M059J (cell line): ENCODE results near the gene SIM1. TPM values are rescaled to one million over a fixed set of nuclear protein-coding genes. Genes with fewer than 3 reads are reported as not detected.
A peak's percentile ranks its signal among the peaks of the same experiment; 100 is the strongest.

Experiments used
- DNase-seq: peaks from one replicate; pipeline ENCODE4 v3.0.0-alpha.2; 2012; ENCODE audit warnings: low read depth
- total RNA-seq: library from RNA; depleted of rRNA; stranded (reverse); fragments of >200 nt; shearing (Covaris generic); gene quantifications from 2 replicates; pipeline ENCODE4 v1.2.3, GENCODE V29; 2014

Gene SIM1
- total RNA-seq, 1 experiment from 2014 or later = 7.8 TPM

DNA sequence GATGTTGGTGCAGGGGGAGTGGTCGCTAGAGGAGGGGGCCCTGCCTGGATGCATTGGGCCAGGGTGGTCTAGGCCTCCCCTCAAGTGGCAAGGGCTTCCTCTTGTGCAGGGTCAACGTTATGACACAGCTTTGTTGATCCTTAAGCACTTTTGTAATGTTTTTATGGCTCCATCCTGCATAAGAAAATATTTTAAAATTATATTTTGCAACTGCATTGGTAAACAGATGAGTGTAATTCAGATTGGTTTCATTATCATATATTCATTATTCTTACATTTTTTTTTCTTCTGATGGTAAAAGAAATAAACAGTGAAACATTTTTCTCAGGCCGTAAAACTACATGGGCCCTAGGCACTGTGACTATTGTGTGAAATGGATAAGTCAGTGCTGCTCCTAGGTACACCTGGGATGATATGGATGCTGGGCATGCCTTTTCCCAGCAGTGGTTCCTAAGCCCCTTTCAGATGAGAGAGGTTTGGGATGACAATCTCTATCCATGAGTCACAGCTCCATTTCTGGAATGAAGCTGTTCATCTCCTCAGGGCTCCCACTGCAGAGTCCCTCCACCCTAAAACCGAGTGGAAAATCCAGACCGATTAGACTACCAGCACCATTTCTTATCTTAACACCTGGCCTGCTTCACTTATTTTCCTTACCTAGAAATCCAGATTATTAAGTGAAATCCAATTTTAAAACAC, 5.8 kb upstream of the SIM1 start:
- DNase-seq = peak; percentile 54

DNA sequence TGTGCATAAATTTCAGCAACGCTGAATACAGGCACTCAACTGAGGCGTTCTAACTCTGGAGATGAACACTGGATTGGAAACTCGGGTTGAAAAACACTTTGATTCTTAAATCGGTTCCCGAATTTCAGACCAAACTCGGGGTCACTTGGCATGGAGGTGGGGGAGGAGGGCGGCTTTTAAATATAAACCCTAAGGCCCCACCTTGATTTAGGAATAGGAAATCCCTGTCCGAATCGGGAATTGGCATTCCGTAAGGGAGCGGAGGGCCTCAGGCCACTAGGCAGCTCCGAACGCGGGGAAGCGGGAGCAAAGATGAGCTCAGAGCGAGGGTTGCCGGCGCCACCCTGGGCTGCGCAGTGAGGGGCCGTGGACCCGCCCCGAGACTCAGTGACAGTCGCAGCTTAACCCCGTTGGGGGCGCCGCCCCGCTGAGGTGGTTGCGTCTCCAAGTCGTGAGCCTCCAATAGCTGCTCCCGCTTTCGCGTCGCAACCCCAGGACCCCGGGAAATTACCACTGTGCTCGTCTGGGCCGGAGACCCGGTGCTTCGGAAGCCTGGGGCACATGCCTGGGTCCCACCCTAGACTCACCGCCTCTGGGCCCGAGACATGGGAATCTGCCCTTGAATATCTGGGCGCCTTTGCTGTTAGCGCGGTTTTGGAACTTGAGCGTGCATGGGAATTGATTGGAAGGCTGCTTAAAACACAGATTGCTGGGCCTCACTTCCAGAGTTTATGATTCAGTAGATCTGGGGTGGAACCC, 4.6 kb upstream of the SIM1 start:
- DNase-seq = no peak

DNA sequence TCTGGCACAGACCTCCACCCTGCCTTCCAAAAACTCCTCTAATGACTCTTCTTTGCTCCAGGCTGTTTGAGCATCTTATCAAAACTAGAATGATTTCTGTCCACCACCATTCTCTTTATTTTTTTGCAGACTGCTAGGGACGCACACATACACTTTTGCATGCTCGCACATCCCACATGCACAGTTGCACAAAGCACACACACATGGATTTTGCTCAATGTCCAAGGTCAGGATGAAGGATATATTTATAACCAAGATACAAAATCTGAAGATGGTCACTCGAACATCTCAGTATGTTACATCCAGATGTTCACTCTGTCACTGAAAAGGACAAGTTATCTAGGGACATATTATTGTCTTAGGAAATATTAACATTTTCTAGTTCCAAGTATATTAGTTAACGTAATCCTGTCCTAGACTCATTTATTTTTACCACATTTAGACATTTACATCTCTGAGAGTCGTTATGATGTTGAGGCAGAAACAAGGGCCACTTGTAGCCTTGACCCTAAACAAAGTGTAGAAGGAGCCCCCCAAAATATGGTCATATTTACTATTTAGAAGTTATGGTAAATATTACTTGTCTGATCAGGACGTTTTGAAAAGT, 3.4 kb upstream of the SIM1 start:
- DNase-seq = no peak

DNA sequence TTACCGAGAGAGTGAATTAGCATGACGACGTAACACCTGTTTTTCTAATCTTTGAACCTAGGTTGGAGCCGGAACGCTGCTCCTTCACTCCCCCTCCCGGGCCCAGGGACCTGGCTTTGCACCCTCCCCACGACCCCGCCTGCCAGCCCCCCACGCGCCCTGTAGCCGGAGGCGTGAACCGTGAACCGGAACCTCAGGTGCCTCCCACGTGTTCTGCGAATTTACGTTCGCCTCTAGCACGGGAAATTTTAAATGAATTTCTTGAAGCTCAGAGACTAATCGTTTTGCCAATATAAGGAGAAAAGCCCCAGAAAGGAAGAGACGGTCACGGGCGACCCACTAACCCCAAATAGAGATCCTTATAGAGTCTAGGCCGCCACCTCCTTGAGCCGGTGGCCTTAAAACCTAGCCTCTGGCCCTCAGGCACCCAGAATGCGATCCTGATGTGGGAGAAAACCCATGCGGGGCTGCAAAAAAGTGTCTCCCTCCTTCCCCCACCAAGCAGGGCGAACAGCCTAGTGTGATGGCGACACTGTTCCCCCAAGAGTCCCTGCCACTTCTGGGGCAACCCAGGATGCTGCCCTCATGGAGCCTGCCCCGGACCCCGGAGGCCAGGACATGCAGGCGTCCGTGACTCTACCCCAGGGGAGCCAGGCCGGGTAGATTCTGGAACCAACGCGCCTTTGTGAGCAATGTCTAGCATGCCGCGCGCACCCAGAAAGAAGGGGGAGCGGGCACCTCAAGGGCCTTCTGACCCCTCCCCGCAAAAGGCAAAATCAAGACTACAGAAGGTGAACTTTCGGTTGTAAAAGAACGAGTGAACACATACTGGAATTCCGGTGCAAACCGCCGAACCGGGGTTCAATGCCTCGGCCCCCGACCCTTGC, 2.7 kb upstream of the SIM1 start:
- no peak for DNase-seq

DNA sequence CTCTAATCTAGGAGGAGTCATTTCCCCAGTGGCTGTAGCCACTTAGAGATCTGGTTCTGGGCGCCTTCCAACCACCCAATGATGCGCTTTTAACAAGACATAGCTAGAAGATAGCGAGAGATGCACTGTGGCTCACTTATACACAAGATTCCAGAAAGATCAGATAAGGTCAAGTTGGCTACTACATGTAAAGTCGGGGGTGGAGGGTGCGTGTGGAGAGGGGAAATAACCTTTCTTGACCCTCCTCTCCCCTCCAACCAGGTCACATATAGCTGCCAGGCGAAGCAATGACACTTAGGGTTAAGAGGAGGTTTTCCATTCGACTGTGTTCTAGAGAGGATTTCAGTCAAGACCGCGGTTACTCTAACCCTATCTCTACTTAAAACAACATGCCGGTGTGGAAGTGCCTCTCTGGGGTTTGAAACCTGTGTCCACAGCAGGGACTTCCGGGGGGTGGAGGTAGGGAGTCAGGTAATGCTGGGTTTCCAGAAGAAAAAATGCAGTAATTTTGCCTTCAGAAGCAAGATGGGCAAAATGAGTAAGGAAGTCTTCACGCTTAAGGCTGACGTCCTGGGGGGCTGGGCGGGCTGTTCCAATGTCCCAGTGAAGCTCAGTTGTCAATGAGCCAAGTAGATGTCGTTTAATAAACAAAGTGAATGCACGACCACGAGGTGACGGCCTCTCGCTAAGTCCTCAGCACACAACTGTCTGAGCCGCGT, 1.8 kb upstream of the SIM1 start:
- DNase-seq = no peak

DNA sequence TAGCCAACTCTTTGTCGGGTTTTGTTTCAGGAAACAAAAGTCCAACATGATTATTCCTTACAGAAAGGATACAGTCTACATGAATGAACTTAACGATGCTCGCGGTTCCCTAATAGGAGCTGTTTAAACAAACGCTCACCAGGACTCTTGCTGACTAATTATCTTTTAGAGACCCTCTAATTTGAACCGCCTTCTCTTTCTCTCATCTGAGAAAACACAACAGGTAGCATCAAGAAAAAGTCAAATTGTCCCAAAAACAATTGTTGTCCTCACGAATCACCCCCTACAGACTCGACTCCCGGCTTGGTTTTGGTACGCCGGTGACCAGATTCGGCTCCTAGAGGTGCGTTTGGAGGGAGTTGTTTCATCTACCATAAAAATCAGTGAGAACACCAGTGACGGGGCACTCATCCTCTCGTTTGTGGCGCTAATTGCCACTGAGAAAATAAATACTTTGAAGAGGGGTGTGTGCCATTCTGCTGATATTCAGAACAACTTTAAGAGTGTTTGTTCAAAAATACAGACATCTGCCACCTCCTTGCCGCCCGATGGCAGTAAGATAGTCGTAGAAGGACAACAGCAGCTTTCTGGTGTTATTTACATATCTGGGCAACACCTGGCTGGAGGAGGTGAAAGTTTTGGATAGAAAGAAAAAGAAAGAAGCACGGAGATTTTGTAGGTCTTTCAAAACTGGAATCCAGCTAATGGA, 1.1 kb upstream of the SIM1 start:
- peak; percentile 39 for DNase-seq

DNA sequence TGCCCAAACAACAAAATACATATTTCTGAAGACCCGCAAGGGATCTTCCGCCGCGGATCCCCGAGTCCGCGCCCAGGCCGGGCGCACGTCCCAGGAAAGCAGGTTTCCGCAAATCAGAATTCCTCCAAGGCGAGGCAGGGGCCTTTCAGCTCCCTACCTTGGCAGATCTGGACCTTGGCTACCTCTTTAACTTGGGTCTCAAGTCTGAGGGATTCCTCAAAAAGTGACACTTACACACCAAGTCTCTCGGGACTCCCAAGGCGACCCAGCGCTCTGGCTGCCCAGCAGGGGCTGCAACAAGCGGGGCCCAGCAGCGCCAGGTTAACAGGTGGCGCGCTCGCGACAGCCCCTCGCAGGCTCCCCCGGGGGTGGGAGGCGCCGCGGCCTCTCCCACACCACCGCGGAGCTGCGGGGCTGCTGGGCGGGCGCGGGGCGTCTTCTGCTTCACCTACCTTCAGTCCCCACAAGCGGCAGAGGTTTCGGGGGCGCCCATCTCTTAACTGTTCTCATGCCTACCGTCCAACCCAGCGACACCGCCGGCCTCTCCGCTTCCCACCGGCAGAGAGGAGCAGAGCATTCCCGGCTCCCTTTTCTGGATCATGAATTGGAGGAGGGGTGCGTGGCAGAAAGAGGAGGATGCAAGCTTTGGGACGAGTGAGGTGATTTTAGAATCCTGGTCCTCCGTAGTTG, 414 bp downstream of the SIM1 start:
- DNase-seq = peak; percentile 44

DNA sequence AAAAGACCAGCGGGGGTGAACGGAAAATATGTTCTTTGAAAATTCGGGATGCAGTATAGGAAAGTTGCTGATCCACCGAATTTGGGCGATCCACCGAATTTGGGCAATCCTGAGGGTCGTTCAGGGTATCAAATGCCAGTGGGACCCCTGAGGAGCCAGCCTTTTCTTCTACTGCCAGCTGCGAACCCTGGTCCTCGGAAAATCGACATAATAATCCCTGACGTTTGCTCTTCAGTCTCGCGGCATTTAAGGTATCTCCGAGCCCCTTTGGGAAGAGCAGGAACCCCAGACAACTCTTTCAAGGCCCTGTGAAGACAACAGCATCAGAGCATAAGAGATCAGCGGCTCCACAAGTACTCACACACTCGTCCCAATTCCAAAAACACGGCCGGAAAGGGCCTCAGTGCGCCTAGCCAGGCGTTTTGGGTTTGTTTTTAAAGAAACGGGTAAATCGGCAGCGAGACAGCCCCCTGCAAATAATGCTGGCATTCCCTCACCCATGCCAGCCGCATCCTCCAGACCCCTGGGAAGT, 1.0 kb downstream of the SIM1 start:
- DNase-seq = peak; percentile 29

DNA sequence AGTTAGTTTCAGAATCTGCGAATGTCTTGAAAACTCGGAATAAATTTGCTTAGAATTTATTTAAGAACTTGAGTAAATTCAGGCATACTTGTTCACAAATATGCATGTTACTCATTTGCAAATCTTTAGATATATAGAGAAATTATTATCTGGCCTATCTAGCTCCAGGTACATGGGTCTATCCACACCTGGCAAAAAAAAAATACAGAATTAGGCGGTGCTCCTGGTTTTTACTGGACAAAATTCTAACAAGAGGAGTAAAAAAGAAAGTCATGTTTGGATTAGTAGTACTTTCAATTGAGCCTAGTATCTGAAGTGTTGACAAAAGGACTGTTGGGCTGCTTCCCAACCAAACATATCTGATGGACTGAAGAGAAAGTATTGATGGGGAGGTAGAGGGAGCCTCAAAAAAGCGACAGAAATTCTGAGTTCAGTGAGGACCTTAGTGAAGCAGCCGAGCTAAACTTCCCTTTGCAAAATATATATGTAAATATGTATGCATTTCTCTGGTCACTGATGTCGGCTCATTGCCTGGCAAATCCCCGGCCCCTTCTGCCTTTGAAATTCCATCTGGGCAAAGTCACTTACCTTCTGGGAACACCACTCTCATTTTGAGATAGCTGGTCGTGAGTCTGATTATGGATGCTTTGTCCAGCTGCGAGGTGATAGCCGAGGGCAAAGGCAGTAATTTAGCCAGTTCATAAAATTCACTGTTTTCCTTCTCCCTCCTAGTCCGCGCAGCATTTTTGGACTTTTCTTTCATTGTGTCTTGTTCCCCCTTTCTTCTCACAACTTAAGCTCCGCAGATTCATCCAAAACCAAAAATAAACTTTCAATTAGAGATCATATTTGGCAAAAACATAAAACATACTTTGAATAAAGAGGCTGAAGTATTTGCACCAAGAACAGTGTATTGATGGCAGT, 1.8 kb downstream of the SIM1 start:
- peak; percentile 27 for DNase-seq

DNA sequence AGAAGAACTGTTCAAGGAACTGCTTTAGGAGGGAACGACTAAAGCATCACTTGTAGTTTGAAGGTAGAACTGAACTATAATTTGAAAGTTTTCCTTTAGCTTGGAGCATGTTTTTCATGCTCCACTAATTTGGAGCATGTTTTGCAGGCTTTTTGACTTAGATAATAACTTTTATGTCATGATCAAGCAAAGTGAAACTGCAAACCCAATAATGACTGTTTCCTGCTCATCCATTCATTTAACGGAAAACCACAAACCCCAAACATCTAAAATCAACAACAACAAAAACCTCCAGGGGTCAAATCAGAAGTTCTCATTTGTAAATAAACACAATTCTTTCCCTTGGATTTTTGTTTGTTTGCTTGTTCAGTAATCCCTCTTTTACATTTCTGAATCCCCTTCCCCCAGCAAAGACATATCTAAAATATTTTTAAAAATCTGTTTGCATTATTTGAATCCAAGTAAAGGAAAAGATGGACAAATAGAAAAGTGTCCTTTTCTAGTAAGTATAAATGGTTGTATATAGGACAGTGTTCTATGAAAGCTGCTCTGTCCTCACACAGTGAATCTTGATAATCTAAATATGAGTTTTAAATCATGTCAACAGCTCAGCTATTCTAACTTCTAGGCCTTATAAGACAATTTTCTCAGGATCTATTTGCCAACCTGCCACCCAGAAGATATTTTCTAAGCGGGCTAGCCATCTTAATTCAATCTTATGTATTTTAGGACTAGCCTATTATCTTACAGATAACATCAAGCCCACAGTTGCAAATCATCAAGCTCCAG, 2.6 kb downstream of the SIM1 start:
- DNase-seq = peak; percentile 66

DNA sequence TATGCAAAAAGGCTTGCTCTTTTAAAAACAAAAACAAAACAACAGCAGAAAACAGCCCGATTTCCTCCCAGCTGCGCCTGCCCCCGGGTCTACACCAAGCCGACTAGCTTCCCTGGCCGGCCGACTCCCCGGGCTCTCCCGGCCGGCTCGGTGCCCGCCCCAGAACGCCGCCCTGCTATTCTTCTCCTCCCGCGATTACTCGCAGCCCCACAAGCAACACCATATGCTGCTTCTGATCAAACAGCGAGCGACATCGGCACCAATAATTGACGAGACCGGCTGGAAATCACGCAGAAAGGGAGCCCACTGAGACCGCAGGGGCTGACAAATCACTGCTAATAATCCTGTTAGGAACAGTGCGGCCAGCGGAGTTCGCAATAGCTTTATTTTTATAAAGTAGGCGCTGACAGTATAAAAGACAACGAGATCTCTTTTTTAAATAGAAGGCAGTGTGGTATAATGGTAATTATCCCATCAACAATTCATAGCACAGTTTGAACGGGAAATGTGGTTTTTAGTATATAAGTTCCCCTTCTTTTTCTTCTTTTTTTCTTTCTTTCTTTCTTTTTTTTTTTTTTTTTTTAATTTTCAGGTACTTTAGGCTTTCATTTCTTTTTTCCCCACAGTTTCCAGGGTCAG, 3.3 kb downstream of the SIM1 start:
- peak; percentile 81 for DNase-seq

DNA sequence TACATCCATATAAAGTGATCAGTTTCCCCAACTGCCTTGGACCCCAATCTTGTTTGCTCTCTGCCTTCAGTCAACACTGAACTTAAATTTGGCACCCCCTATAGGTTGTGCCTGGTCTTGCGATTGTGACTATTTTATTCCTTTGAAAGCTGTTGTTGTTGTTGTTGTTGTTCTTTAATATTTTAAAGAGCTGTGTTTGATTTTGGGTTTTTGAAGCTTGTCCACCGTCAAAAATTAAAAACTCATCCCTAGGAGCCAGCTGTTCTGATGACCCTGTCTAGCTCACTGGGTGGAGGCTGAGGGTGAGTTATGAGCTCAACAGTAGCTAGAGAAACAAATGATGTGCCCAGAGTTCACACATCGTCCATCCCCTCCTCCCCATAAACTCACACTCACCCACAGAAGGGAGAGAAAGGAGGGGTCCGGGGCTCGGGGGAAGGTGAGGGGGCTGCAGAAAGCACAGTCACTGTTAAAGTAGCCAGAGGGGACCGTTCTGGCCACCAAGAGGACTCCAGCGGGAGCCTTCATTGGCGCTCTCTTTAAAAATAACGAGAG, 4.0 kb downstream of the SIM1 start:
- DNase-seq = peak; percentile 55

DNA sequence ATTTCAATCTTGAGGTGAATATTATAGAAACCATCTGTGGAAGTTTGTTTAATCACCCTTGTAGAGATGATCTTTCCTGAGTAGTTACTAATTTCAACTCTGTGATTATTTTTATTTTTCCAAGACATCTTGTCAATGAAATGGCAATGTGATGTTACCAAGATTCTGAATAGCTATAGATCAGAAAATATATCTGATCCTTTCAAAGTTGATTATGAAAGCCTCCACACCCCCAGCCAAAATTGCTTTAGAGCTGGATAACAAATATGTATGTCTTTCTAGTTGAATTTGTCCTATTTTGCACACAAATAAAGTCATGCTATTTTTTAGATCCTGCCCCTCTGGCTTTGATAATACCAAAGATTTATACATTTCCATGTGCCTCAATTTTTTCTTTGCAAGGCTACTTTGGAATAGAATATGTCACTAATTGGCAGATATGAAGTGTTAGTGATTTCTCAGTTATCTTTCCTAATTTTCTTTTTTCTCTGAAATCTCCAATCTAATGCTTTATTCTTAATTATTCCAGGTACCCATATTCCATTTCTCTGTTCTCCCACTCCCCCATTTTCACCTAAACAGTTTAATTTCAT, 5.0 kb downstream of the SIM1 start:
- no peak for DNase-seq

DNA sequence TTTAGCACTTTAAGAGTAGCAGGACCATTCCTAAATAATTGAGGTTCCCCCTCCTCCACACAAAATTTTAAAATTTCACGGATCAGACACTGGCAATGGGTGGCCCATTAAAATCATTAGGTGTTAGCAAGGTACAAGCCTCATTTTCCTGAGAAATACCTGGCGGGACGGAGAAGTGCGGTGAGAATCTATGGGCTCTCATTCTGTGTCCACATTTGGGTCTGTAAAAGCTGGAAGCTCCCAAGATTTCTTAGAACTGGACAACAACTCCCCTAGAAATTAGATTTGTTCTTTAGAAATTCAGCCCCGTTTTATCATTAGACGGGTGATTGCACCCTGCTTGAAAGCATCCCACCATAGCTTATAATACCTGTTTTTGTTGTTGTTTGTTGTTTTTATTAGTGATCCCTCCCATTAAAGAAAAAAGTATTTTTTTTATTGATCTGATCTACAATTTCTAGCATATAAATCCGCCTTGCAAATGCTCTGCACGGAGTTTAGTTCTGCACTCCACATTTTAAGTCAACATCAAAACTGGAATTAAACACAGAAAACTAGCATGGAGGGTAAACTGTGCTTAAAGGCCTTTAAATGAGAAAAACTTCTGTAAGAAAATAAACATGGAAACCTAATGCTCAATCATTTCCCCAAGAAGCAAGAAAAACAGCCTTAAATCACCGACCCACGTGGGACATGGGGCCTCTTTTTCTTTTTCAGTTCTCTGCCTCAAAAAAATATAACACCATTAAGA, 5.7 kb downstream of the SIM1 start:
- no peak for DNase-seq

DNA sequence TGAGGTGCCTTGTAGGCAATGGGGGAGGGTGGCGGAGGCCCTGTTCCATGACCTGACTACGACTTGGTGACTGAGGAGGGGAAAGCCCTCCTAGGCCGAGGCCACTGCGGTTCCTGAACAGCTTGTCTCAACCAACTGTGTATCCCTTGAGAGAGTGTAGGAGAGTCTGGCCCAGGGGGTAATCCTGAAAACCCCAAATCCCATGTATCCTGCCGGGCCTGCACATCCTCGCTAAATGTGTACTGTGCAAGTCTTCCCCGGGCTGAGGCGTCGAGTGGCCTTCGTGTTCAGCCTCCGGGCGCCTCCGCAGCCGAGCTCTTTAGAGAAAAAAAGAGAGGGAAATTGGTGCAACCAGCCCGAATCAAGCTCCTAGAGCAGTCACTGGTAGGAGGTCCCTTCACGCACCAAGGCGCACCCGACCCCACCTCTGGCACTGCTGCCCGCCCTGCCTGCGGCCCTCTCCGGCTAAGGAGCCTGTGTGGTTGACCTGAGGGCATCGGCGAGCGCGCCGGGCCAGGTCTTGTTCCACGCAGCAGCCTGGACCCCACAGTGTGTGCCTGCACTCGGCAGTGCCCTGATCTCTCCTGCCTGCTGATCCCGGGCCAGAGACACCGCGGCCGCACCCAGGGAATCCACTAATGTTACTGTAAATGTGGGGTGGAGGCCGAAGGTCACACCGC, 7.3 kb downstream of the SIM1 start:
- no peak for DNase-seq
